Measurements from ENCODE around the gene BNC2. TPM values are rescaled to one million over a fixed set of nuclear protein-coding genes. Genes with fewer than 3 reads are reported as not detected.
"Not testable (repeated sequence)": the region's sequence is repeated elsewhere in the genome, so short reads cannot be mapped to it uniquely, and the experiment has no call there.

Gene BNC2
- total RNA-seq, 1 donor from 2014 or later: 4.3 TPM

DNA sequence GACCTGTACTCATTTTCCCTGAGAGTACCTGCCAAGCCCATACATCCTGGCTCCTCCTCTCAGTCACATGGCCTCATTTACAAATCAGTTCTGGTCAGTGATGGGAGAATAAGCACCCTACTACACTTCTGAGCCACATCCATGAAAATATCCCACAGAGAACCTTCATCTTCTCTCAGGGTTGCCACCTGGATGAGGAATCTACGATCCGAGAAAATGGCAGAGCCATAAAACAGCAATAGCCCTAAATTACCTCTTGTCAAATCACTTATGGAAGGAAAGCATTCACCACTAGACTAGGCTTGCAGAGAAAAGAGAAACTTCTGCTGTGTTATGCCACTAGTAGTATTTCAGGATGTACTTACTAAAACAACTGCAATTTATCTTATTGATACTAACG lies 324.8 kb downstream of the BNC2 start:
- ATAC-seq (no peak), DNase-seq (ENCODE audit: missing footprints) (no peak)
- intact Hi-C loops (cut with DNase I): no loop called here

DNA sequence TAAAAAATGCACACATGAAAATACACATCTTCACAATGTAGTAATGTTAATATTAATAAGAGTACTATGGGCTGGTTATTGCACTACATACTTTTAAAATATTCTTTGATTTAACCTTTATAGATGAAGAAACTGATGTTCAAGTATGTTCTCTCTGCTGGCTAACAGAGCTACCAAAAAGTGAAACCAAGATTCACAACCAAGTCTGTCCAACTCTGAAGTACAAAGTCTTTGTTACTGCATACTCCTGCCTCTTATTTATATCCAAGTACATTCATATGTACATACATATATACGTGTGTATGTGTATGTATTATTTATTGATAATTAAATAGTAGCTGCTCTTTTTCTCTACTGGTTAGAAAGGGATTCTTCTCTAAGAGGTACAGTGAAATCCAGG lies 325.6 kb downstream of the BNC2 start:
- ATAC-seq (no peak), DNase-seq (ENCODE audit: missing footprints) (no peak)
- intact Hi-C loops (cut with DNase I): no loop called here

DNA sequence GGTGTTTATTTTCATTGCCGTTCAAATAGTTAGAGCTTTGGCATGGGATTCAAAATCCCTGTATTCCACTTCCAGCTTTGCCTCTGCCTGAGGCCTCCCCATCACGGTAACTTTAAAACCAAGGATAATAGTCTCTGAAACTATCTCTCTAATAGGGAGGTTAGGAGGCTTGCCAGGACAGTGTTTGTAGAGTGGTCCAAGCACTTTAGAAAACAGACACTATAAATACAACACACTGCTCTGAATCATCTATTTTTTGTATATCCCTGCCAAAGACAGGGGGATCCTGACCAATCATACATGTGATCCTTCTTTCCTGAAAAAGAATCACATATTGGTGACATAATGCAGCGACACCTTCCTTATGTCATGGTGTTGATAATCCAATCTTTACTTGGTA lies 326.8 kb downstream of the BNC2 start:
- intact Hi-C loops (cut with DNase I): no loop called here
- no peak for ATAC-seq
- no peak for DNase-seq (ENCODE audit: missing footprints)

DNA sequence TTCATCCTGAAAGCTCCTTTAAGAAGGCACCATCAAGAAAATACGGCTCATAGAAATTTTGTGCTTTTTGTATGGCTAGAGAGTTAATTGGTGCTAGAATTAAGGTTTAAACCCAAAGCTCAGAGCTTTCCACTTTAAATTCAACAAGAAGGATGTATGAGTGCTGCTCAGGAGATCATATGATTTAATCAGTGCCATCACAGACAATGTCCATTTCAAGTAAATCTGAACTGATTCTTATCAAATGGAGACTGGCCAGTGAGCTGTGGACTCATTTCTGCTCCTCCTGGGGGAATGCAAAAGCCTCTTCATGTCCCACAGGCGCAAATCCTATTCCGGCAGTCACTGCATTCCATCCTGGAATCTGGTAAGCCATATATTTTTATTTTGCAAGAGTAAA lies 327.2 kb downstream of the BNC2 start:
- ATAC-seq (no peak), DNase-seq (ENCODE audit: missing footprints) (no peak)
- intact Hi-C loops (cut with DNase I): no loop called here

DNA sequence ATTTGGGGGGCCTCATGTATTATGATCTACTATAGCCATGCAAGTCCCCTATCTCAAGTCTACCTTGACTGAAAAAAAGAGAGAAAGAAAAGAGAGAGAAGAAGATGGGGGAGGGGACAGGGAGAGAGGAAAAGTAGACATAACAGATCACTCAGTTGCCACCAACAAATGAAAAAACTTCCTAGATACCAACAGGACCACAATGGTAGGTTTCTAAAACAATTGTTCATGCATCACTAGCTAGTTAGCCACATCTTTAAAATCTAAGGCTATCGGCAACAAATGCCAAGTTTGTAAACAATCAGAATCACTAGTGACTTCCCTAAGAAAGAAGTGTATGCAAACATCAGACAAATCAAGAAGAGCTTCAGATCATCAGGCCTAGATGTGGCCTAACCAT lies 328.2 kb downstream of the BNC2 start:
- ATAC-seq (no peak), DNase-seq (ENCODE audit: missing footprints) (no peak)
- intact Hi-C loops (cut with DNase I): no loop called here

DNA sequence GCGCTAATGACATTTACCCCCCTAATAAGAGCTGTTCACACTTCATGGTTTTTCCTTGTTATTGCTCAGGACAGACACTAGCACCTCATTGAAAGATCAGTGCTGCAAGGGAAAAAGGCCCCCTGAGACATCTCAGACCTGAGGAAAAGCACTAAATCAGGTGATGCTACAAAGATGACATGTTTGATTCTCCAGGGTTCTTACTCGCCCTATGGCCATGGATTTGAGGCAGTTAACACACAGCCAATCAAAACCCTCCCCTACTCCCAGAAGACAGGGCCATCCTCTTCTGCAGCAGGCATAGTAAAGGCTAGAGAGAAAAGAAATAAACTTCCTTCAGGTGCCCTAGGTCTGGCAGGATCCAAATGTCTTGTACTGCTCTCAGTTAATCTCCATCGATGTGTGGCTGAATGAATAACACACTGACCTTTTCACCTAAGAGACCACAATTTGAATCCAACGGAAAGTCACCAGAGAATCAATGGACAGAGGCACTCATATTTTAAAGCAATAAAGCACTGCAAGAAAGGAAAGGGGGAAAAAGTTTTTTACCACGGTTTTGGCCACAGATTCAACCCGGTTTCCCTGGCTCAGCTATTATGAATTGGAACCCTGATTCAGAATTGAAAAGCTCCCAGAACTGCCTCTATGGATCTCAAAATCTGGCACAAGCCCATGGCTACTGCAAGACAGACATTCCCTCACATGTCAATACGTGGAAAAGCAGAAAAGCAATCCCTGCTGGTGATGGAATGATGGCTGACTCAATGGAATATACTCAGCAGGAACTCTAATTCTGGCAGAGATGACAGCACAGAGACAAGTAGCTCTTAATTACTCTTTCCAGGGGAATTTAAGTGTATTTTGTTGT lies 329.5 kb downstream of the BNC2 start:
- intact Hi-C loops (cut with DNase I): no loop called here
- DNase-seq (ENCODE audit: missing footprints) (no peak), ATAC-seq (no peak)

DNA sequence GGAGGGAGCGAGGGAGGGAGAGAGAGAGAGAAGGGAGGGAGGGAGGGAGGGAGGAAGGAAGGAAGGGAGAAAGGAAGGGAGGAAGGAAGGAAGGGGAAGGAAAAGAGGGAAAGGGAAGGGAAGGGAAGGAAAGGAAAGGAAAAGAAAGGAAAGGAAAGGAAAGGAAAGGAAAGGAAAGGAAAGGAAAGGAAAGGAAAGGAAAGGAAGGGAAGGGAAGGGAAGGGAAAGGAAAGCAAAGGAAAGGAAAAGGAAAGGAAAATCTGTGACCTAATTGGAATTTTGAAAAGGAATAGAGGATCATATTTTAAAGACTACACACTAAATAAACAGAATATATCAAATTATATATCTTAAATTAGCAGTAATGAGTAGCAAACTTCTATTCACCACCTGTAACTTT lies 330.8 kb downstream of the BNC2 start:
- intact Hi-C loops (cut with DNase I); ATAC-seq; DNase-seq (ENCODE audit: missing footprints): not testable (repeated sequence)

DNA sequence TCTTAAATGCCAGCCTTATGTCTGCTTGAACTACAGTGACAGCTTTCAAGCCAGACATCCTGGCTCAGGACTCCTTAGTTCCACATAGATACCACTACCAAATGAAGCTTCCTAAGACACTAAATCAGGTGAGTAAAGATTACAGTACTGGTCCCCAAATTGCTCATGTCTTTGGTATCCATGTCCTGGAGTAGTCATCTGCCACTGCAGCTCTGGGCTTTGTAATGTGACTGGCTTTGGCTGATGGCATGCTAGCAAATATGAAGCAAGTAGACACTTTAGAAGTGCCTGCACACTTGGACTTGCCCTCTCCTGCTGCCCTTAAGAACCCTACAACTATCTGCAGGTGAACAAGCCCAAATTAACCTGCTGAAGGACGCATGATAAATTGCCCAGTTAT lies 334.9 kb downstream of the BNC2 start:
- intact Hi-C loops (cut with DNase I): no loop called here
- no peak for ATAC-seq
- no peak for DNase-seq (ENCODE audit: missing footprints)

DNA sequence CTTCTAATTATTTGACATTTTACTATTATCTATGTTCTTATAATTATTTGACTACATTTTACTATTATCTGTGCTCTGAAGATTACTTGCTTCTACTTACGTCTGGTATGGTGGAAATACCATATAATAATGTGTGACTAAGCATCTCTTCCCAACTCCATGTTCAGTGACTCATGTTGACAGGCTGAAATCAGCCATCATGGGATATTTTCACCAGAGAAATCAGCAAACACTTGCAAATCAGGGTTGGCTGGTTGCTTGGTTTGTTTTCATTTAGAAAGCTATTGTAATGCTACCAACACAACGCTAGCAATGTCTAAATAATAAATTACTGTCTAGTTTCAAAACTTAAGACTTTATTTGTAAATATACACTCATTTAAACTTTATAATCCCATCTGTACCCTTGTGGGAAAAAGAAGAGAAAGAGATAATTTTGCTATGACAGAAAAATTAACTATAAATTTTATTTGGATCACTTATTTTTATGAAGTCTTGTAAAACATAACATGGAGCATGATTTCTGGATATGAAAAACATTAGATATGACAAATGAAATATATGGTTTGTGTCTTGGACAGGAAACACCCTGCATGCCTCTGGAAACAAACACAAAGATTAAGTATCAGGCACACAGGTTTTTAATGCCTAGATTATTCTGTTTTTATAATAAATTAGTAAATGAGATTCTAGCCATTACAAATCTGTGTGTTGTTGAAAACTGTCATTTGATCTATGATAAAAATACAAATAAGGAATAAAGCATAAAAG lies 337.6 kb downstream of the BNC2 start:
- intact Hi-C loops (cut with DNase I): no loop called here
- ATAC-seq (no peak), DNase-seq (ENCODE audit: missing footprints) (no peak)

DNA sequence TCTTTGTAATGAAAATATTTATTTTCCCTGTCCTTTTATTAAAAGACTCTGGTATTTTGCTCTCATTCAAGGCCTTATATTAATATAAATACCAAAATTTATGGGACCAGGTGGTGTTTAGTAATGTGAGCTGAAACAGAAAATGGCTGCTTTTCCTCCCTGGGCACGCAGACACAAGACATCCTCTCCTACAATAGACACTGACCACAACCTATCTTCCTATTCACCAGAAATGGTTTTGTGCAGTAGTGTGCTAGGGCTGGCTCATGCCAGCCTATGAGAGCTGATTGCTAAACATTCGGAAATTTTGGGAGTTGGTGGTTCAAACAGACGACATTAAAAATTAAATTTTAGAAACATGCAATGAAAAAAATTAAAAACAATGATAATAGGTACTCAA lies 338.2 kb downstream of the BNC2 start:
- ATAC-seq (no peak), DNase-seq (ENCODE audit: missing footprints) (no peak)
- intact Hi-C loops (cut with DNase I): no loop called here

DNA sequence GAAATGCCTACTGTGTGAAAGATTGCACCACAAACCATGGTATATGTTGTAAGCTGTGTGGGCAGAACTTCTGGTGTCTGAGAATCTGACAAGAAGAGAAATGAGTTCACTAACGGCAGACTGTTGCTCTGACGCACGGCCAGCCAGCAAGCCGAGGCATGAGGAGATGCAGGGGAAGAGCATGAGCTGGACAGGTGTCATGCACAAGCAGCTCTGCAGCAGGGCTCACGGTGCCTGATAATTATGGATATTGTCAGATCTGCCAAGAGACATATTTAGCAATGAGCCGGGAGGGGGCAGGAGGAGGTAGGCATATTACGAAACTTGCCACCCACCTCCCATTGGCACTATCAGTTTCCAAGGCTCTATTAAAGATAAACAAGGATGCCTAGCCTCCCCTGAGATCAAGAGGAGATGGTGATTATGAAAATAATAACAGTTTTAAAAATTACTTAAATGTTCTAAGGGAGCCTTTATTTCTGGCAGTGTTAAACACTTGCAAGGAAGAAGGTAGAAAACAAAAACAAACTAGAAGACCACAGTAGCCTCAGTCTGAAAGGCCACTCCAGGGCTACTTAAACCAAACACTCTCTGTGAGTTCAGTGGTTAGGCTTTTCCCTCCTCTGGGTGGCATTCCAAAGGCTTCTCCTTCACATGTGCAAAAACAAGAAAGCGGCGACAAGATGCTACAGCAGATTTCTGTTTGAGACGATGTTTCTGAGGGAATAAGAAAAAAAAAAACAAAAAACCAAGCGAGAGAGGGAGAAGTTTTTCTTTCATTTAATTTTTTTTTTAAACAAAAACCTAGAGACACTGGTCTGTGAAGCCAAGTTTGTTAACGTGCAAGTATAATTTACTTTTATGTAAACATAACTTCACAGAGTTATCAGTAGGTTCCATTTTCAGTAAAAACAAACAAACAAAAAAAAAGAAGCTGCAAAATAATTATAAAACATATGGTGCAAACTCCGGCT lies 339.5 kb downstream of the BNC2 start:
- DNase-seq (ENCODE audit: missing footprints) (no peak), ATAC-seq (no peak)
- intact Hi-C loops (cut with DNase I): no loop called here

DNA sequence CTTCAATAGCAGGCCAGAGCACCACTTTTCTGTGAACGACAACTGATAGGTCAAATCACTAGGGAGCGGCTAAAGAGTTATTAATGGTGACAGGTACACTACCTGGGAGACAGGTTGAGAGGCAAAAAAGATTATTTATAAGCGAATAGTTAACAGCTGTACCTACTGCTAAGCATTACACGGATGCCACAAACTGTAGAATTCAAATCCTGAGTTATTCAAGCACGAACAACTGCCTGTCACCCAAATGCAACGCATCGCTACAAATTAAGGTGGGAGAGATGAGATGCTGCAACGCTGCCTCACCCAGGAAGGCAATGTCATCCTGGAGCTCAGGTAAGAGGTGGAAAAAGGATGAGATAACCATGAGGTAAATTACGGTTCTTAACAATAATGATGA lies 342.9 kb downstream of the BNC2 start:
- DNase-seq (ENCODE audit: missing footprints) (no peak), ATAC-seq (no peak)
- intact Hi-C loops (cut with DNase I): no loop called here

DNA sequence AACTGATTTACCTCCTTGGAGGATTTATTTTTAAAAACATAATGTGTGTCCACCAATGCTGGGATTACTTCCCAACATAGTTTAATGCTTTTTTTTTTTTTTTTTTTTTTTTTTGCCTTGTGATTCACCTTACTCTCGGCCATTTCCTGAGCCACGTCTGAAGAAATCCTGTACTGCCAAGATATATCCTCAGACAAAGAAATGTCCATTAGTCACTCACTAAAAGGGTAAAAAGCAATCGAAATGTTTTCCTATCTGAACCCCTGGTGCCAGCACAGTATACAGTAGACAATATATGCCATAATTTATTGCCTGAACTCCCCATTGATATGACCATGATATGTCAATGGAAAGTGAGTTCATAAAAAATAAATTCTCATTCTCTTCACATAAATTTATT lies 344.1 kb downstream of the BNC2 start:
- DNase-seq (ENCODE audit: missing footprints) (no peak), ATAC-seq (no peak)
- intact Hi-C loops (cut with DNase I): no loop called here

DNA sequence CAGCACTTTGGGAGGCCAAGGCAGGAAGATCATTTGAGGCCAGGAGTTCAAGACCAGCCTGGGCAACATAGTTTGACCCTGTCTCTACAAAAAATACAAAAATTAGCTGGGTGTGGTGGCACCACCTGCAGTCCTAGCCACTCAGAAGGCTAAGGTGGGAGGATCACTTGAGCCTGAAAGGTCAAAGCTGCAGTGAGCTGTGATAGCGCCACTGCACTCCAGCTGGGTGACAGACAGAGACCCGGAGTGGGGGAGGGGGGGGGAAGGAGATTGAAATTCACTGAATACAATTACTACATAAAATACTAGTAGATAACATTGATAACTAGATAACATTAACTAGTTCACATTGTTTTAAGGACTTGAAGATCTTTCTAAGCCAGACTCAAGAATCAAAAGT lies 345.6 kb downstream of the BNC2 start:
- intact Hi-C loops (cut with DNase I): no loop called here
- ATAC-seq (no peak), DNase-seq (ENCODE audit: missing footprints) (no peak)

DNA sequence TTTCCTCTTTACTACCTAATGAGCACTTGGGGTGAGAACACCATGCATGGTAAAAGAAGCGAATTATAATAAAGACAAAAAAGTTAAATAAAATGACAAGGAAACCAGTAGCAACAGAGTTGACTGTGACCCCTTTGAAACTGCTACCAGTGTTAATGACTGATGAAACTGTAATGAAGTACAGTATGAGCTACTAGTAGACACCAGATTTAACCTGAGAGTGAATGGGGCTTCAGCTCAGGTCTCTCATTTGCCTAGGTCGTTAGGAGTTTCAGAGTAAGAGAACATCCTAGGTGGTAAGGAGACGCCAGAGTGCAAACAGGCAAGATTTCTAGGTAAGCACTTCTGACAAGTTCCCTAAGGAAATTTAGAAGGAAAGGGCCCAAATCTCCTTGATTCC lies 346.4 kb downstream of the BNC2 start:
- intact Hi-C loops (cut with DNase I): no loop called here
- no peak for ATAC-seq
- DNase-seq (ENCODE audit: missing footprints): no peak

DNA sequence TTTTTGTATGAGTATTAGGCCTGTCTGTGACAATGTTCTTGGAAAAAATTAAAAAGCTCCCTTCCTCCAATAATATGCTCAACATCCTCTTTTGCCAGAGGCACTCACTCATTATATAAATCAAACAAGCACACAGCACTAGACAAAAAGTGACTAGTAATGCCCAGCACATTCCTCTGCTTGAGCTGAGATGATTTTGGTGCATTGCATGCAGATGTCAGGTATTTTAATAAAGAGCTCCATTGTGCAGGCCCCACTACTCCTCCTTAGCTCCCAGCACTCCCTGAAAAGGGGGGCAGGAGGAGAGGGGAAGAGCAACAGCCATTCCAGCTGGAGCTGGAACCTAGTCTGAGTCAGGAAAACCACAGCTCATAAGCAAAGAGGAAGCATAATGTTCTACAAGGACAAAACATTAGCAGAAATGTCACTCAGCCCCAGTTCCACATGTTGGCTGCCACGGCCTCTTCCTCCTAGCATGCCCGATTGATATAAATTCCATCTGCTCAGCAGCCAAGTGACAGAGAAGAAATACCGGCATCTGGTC lies 348.5 kb downstream of the BNC2 start:
- intact Hi-C loops (cut with DNase I): no loop called here
- ATAC-seq (peak; percentile 76), DNase-seq (ENCODE audit: missing footprints) (no peak)

DNA sequence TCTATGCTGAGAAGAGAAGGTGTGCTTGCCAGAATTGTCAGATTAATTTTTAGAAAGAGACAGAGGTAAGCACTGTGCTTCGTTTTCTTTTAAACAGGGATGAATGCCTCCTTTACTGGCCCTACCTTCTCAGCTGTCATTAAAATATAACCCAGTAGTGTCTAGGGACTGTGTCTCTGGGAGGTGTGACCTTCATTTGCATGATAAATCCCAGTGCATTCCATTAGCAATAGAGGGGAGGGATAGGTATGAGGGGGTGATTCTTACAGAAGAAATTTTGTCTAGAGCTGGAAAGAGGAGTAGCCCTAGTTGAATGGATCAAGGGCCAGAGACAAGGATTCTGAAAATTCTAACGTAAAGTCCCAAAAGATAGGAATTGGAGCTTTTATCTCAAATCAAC lies 351.5 kb downstream of the BNC2 start:
- intact Hi-C loops (cut with DNase I): no loop called here
- DNase-seq (ENCODE audit: missing footprints): no peak
- ATAC-seq: no peak

DNA sequence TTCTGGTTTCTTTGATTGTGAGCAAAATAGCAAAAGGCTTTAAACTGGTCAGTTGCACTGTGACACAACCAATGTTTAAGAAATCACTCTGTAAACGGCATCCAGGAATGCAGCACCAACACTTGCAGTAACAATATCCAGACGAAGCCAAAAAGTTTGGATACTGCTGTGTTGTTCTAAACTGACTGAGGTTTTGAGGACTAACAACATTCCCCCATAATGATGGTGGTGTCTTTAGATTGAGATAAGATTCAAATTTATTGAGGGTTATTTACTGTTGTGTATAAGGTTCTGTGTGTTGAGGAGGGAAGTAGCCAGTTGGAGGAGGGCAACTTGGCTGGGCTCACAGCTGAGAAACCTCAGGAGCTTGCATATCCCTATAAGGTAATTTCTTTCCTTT lies 353.6 kb downstream of the BNC2 start:
- DNase-seq (ENCODE audit: missing footprints) (no peak), ATAC-seq (no peak)
- intact Hi-C loops (cut with DNase I): no loop called here

DNA sequence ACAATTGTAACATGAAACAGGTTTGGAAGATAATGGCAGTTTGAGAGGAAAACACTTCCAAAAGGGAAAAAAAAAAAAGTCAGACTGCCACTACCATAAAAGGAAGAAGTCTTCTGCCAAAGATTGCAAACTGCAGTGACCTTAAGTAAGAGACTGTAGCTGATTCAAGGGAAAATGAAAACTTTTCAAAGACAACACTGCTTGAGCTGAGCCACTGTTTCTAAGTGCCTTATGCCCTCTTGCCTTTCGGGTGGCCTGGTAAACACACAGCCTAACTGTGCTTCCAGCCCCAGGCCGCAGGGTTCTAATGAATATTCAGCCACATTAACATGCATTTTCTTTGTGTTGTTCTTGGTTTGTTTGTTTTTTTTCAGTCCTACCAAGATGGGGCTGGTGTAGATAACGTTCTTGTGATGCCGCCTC lies 354.6 kb downstream of the BNC2 start:
- ATAC-seq: peak; percentile 74
- no peak for DNase-seq (ENCODE audit: missing footprints)
- intact Hi-C loops (cut with DNase I): no loop called here

All from Right ventricle myocardium inferior (tissue), 1 donor.